HUES48 (cell line): ENCODE data around the gene SERPINB12.

Experiments
- H3K27ac ChIP-seq: one replicate; pipeline ENCODE4 v1.7.0; 2013; ENCODE audit warnings: low read depth, low read length, inconsistent platforms
- H3K27me3 ChIP-seq: 2 replicates; pipeline ENCODE4 v1.6.1; 2013; ENCODE audit warnings: mild to moderate bottlenecking, low read length; ENCODE audit not compliant: control insufficient read depth, insufficient read depth
- H3K36me3 ChIP-seq: 2 replicates; pipeline ENCODE4 v1.6.1; 2013; ENCODE audit warnings: low read length; ENCODE audit not compliant: control insufficient read depth, insufficient read depth
- H3K4me1 ChIP-seq: 2 replicates; pipeline ENCODE4 v1.6.1; 2013; ENCODE audit warnings: mild to moderate bottlenecking, low read length; ENCODE audit not compliant: control insufficient read depth, insufficient read depth
- H3K4me3 ChIP-seq: 2 replicates; pipeline ENCODE4 v1.5.1; 2013; ENCODE audit warnings: mild to moderate bottlenecking, low read depth, low read length
- H3K9ac ChIP-seq: 2 replicates; pipeline ENCODE4 v1.6.1; 2013; ENCODE audit warnings: mild to moderate bottlenecking, low read depth, low read length, moderate library complexity
- H3K9me3 ChIP-seq: 2 replicates; pipeline ENCODE4 v1.6.1; 2013; ENCODE audit warnings: low read length; ENCODE audit not compliant: control insufficient read depth, insufficient read depth

The SERPINB12 gene

DNA sequence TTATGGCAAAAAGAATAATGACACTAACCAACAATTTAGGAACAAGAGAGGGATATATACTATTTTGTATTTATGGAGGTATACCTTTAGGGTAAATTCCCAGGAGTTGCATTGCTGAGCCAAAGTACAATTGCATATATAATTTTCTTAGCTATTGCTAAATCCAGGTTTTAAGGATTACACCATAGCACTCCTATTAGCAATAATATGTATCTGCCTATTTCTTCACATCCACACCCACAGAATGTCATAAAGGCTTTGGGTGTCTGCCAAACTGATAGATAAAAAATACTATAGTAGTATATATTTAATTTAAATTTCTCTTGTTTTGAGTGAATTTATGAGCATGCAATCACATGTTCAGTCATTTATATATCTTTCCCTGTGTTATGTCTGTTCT, 33.5 kb downstream of the SERPINB12 start:
- no peak overlapping the region for H3K4me3 ChIP-seq
- no peaks in the 10 kb centered on the region for H3K9me3 ChIP-seq
- no peak overlapping the region for H3K27ac ChIP-seq
- no peaks in the 10 kb centered on the region for H3K27me3 ChIP-seq
- H3K4me1 ChIP-seq: no peaks in the 10 kb centered on the region
- no peak overlapping the region for H3K9ac ChIP-seq
- no peaks in the 10 kb centered on the region for H3K36me3 ChIP-seq

DNA sequence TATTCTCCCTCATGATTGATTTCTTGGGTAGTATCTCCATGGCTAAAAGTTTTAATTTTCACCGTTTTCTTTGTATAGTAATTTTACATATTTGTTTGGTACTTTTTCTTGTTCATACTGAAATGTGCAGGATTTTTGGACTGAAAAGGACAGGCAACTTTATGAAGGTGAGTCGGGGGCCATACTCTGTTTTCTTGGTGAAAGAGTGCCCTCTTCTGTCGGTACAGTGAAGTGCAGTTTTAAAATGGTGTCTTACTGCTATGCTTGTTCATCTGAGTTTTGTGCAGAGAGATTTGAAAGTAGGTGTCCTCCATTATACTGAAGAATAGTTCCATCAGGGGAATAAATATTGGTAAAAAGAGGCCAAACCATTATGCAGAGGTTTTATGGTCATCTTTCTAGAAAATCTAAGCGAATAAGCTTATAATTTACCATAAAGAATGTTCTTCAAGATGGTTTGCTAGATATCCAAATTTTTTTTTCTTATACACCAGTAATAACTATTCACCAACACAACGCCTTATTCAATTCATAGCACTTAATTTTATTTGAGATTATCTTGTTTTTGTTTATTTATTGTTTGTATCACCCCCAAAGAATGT, 36.3 kb downstream of the SERPINB12 start:
- no peaks in the 10 kb centered on the region for H3K4me1 ChIP-seq
- H3K27me3 ChIP-seq: no peaks in the 10 kb centered on the region
- no peak overlapping the region for H3K4me3 ChIP-seq
- no peak overlapping the region for H3K27ac ChIP-seq
- no peak overlapping the region for H3K9ac ChIP-seq
- H3K36me3 ChIP-seq: no peaks in the 10 kb centered on the region
- no peaks in the 10 kb centered on the region for H3K9me3 ChIP-seq

DNA sequence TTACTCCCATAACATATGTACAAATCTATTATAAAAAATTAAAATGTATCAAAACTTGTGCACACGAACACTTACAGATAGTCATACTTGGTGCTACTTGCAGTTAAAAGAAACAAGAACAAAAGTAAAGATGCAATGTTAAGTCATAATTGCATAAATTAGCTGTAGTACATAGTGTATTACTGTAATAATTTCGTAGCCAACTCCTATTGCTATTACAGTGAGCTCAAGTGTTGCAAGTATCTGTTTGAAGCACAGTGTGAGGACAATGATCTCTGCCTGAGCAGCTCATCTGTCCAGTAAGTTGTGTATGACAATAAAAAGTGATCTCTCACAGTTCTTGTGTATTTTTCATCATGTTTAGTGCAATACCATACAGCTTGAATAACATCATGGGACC, 37.4 kb downstream of the SERPINB12 start:
- no peak overlapping the region for H3K27ac ChIP-seq
- H3K36me3 ChIP-seq: no peaks in the 10 kb centered on the region
- no peaks in the 10 kb centered on the region for H3K9me3 ChIP-seq
- H3K9ac ChIP-seq: no peak overlapping the region
- H3K27me3 ChIP-seq: no peaks in the 10 kb centered on the region
- H3K4me1 ChIP-seq: no peaks in the 10 kb centered on the region
- no peak overlapping the region for H3K4me3 ChIP-seq

DNA sequence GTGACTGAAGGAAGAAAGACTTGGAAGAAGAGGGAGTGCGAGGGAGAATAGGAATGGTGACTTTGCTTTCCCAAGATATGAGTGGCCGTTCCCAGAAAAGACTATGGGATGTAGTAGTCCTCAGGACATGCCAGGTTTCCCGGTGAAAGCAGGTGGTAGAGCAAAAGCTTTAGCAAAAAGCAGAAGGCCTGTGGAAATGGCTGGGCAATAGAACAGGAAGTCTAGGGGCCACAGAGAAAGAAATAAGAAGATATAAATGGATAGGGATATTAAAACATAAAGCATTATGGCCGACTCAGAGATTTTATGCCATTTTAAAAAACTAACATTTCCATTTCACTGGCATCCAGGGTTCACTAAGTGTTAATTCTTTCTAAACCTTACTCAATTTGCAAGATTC, 43.8 kb downstream of the SERPINB12 start:
- no peaks in the 10 kb centered on the region for H3K4me1 ChIP-seq
- H3K27ac ChIP-seq: no peak overlapping the region
- no peaks in the 10 kb centered on the region for H3K36me3 ChIP-seq
- H3K9me3 ChIP-seq: no peaks in the 10 kb centered on the region
- no peaks in the 10 kb centered on the region for H3K27me3 ChIP-seq
- no peak overlapping the region for H3K9ac ChIP-seq
- H3K4me3 ChIP-seq: no peak overlapping the region

DNA sequence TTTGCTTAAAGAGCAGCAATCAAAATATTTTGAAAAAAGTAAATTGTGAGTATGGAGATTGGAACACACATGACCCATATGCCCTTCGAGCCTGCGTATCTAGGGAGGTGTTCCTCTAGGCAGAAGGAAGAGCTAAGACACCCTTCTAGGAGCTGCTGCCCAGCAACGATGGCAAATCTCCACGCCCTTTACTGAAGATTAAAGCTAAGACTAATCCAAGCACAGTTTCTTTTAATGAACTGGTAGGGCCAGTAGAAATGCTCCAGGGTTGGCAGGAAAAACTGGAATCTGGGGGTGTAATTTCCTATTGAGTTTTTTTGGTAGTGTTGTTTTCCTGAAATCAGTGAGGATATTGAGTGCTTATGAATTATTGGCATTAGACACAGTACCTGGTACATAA, 44.3 kb downstream of the SERPINB12 start:
- Histone ChIP-seq H3K4me3 (no peak overlapping the region), H3K36me3 (no peaks in the 10 kb centered on the region), H3K27me3 (no peaks in the 10 kb centered on the region), H3K9ac (no peak overlapping the region), H3K9me3 (no peaks in the 10 kb centered on the region), H3K27ac (no peak overlapping the region), H3K4me1 (no peaks in the 10 kb centered on the region)

DNA sequence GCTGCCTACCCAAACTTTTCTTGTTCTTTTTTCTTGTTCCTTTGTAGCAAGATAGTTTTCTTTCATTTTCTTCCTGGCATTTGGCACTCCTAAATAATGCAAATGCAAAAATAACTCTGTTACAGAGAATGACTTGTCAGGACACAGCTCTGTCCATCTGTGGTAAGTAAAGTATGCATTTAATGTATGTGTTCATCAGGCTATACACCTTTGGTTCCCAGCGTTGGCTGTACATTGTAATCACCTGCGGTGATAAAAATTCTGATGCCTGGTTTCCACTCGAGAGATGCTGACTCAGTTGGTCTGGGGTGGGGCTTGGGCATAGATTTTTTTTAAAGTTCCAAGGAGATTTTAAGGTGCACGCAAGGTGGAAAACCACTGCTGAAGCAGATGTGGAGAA, 44.8 kb downstream of the SERPINB12 start, which contains the start of gene SERPINB13:
Gene SERPINB13 (plus strand): TSS at position 378 of the 400 bp plus-strand sequence. CDS start 1,325 bp downstream, outside the sequence.
- Histone ChIP-seq H3K4me3 (no peak within 1 kb of the TSS), H3K4me1 (no peaks in the 10 kb centered on the region), H3K9ac (no peak within 1 kb of the TSS), H3K36me3 (no peaks in the 10 kb centered on the region), H3K27ac (no peak within 1 kb of the TSS), H3K27me3 (no peaks in the 10 kb centered on the region), H3K9me3 (no peaks in the 10 kb centered on the region)

DNA sequence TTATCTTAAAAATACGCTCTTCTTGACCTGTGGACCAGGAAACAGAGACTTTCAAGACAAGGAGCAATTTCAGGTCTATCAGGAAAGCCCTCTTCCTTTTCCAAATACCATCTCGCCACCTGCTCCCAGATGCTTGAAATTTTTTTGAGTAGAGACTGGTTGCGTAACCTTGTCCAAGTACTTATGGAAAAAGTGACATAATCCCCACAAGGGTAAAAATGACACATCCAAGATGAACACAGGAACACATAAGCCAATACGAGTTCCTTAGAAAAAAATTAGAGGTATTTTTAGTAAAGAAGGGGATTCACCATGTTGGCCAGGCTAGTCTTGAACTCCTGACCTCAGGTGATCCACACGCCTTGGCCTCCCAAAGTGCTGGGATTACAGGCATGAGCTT, 46.7 kb downstream of the SERPINB12 start:
- Histone ChIP-seq H3K36me3 (no peaks in the 10 kb centered on the region), H3K9me3 (no peaks in the 10 kb centered on the region), H3K9ac (no peak overlapping the region), H3K27me3 (no peaks in the 10 kb centered on the region), H3K4me1 (no peaks in the 10 kb centered on the region), H3K4me3 (no peak overlapping the region), H3K27ac (no peak overlapping the region)

DNA sequence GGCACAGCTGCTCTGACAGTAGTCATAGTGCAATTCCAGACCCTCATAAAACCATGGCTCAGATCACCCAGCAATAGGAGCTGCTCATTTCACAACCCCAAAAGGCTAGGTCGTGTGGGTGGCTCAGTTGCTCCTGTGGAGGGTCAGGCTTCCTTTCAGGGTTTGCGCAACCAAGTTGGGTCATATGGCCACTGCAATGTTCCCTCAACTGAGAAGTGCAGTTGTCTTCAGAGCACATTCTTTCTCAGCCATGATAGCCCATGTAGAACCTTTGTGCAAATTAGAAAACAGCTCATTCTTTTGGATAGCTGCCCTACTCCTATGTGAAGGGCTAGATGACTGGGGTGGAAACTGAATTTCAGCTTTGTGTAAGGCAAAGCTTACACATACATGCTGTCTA, 48.2 kb downstream of the SERPINB12 start:
- H3K9ac ChIP-seq: no peak overlapping the region
- no peak overlapping the region for H3K27ac ChIP-seq
- no peak overlapping the region for H3K4me3 ChIP-seq
- no peaks in the 10 kb centered on the region for H3K4me1 ChIP-seq
- H3K9me3 ChIP-seq: no peaks in the 10 kb centered on the region
- H3K27me3 ChIP-seq: no peaks in the 10 kb centered on the region
- H3K36me3 ChIP-seq: no peaks in the 10 kb centered on the region

DNA sequence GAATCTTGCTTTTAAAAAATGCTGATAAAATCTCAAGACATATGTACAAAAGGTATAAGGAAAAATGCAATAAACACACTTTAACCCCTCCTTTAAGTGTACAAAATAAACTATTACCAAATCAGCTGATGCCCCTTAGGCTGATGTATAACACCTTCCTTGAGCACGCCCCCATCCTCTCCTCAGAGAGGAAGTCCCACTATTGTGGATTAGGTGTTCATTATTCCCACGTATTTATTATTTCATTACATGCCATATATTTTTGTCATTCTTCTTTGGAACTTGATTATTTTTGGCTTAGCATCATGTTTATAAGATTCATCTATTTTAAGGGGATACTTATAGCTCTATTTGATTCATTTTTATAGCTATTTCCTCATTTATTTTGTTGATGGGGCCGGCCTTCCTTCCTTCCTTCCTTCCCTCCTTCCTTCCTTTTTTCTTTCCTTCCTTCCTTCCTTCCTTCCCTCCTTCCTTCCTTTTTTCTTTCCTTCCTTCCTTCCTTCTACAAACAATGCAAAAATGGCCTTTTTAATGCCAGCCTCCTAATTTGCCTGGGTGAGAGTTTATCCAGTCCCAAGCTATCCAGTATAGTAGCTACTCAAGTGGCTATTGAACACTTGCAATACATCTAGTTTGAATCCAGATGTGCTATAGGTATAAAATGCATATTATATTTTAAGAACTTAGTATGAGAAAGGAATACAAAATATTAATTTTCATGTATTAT, 49.0 kb downstream of the SERPINB12 start:
- no peak overlapping the region for H3K4me3 ChIP-seq
- no peak overlapping the region for H3K27ac ChIP-seq
- H3K9me3 ChIP-seq: no peaks in the 10 kb centered on the region
- no peaks in the 10 kb centered on the region for H3K4me1 ChIP-seq
- H3K27me3 ChIP-seq: no peaks in the 10 kb centered on the region
- no peak overlapping the region for H3K9ac ChIP-seq
- H3K36me3 ChIP-seq: no peaks in the 10 kb centered on the region

DNA sequence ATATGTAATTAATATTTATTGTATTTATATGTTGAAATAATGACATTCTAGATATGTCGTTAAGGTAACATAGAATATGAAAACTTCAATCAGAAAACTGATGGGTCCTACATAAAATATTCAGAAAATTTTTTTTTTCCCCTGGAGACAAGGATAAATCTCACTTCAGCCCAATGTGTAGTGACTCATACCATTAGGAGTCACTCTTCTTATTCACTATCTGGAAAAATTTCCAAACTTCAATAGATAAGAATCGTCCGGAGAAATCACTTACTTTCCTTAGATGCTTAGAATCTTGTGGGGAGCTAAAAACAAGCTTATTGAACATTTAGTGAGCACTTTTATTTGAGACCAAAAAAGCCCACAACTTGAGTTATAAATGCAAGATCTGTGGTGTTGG, 49.6 kb downstream of the SERPINB12 start:
- Histone ChIP-seq H3K9me3 (no peaks in the 10 kb centered on the region), H3K27me3 (no peaks in the 10 kb centered on the region), H3K27ac (no peak overlapping the region), H3K9ac (no peak overlapping the region), H3K4me1 (no peaks in the 10 kb centered on the region), H3K4me3 (no peak overlapping the region), H3K36me3 (no peaks in the 10 kb centered on the region)

DNA sequence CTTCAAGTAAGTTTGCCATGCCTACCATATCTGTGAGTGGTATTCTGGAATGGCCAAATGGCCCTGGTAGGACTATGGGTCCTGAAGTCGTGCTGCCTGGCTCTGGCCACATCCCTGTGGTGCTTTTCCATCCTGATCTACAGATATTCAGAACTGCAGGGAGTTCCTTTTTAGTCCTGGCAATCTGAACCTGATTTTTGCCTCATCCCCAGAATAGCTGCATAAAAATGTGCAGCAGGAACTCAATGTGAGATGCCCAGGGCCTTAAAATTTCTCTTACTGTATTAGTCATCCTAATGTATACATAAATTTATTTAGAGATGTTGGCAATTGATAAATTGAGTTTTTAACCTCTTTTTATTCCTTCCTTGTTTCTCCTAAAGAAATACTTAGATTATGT, 50.3 kb downstream of the SERPINB12 start:
- no peaks in the 10 kb centered on the region for H3K36me3 ChIP-seq
- no peaks in the 10 kb centered on the region for H3K4me1 ChIP-seq
- no peak overlapping the region for H3K9ac ChIP-seq
- H3K27ac ChIP-seq: no peak overlapping the region
- H3K27me3 ChIP-seq: no peaks in the 10 kb centered on the region
- H3K9me3 ChIP-seq: no peaks in the 10 kb centered on the region
- no peak overlapping the region for H3K4me3 ChIP-seq
